Thoracic aorta (tissue), 2 donors: Measurements from ENCODE around the gene ARHGAP22. TPM values are rescaled to one million over a fixed set of nuclear protein-coding genes. Genes with fewer than 3 reads are reported as not detected.

Experiments used
- ATAC-seq: fragments of 150-250 bp; one replicate; pipeline ENCODE4 v1.8.0; 2017; ENCODE audit warnings: low read depth; ENCODE audit not compliant: insufficient number of reproducible peaks, low FRiP score
- DNase-seq: peaks from one replicate; pipeline ENCODE4 v3.0.0-alpha.2; 2020; ENCODE audit warnings: low spot score
- H3K27ac ChIP-seq, 2 donors: fragments of 200-600 bp; sonication (generic); 1 replicate in 1 of 2; 2 replicates in 1 of 2; pipeline ENCODE4 v1.5.1; 2016; ENCODE audit warnings: mild to moderate bottlenecking in 2 of 2, moderate library complexity in 2 of 2
- H3K27me3 ChIP-seq: fragments of 200-600 bp; sonication (generic); replicated peaks from 2 replicates; pipeline ENCODE4 v1.6.0; 2016; ENCODE audit warnings: mild to moderate bottlenecking; ENCODE audit not compliant: insufficient read depth
- H3K36me3 ChIP-seq: fragments of 200-600 bp; sonication (generic); one replicate; pipeline ENCODE4 v1.5.1; 2016
- H3K4me1 ChIP-seq, 2 donors: fragments of 200-600 bp; sonication (generic); 1 replicate in 1 of 2; 2 replicates in 1 of 2; pipeline versions ENCODE4 v1.5.1 to v1.6.0; 2016; ENCODE audit warnings: low read depth in 2 of 2, mild to moderate bottlenecking in 1 of 2; ENCODE audit not compliant: control insufficient read depth in 1 of 2
- H3K4me3 ChIP-seq: fragments of 200-600 bp; sonication (generic); 2 replicates; pipeline ENCODE4 v1.5.1; 2016; ENCODE audit warnings: mild to moderate bottlenecking
- H3K9me3 ChIP-seq: fragments of 200-600 bp; sonication (generic); 2 replicates; pipeline ENCODE4 v1.5.1; 2016
- CTCF ChIP-seq: fragments of 200-600 bp; sonication (generic); IDR thresholded peaks from one replicate; pipeline ENCODE4 v1.5.1; 2019; ENCODE audit warnings: antibody characterized with exemption
- total RNA-seq, 2 donors: library from RNA; depleted of rRNA; stranded (reverse); fragments of >200 nt; gene quantifications; one replicate each; pipeline versions ENCODE4 v1.1.0 to v1.2.3, GENCODE V29; 2016

Gene ARHGAP22
- total RNA-seq, 2 donors from 2014 or later: 15.4 to 24.8 TPM

- H3K27me3 ChIP-seq: no peaks in the 10 kb centered on the region
- peaks cover 6 to 25% of the 10 kb centered on the region in 2 donors for H3K4me1 ChIP-seq
- no peaks in the 10 kb centered on the region for H3K9me3 ChIP-seq
- no peak for TF ChIP-seq CTCF
- no peak for DNase-seq
- no peaks in the 10 kb centered on the region for H3K36me3 ChIP-seq
- peak overlapping the region; percentile 19 to 27 for H3K27ac ChIP-seq
- no peak overlapping the region for H3K4me3 ChIP-seq
- ATAC-seq: no peak
These were observed 5.2 kb upstream of the ARHGAP22 start for GRCh38 chr10:48609899-48610584.

- H3K27ac ChIP-seq: no peak overlapping the region
- no peak for ATAC-seq
- no peaks in the 10 kb centered on the region for H3K9me3 ChIP-seq
- H3K4me3 ChIP-seq: no peak overlapping the region
- peaks cover 6 to 29% of the 10 kb centered on the region in 2 donors for H3K4me1 ChIP-seq
- H3K36me3 ChIP-seq: no peaks in the 10 kb centered on the region
- no peak for DNase-seq
- H3K27me3 ChIP-seq: no peaks in the 10 kb centered on the region
- no peak for TF ChIP-seq CTCF
These were observed 4.6 kb upstream of the ARHGAP22 start for GRCh38 chr10:48609441-48609840.

GRCh38 chr10:48608976-48609375 lies 4.1 kb upstream of the ARHGAP22 start:
- Histone ChIP-seq H3K4me3 (no peak overlapping the region), H3K27ac (no peak overlapping the region), H3K36me3 (no peaks in the 10 kb centered on the region), H3K4me1 (peaks cover 6 to 34% of the 10 kb centered on the region in 2 donors), H3K9me3 (no peaks in the 10 kb centered on the region), H3K27me3 (no peaks in the 10 kb centered on the region)
- ATAC-seq (no peak), DNase-seq (no peak)
- no peak for TF ChIP-seq CTCF

GRCh38 chr10:48608279-48608681 lies 3.4 kb upstream of the ARHGAP22 start:
- Histone ChIP-seq H3K4me3 (no peak overlapping the region), H3K4me1 (peaks cover 6 to 37% of the 10 kb centered on the region in 2 donors), H3K9me3 (no peaks in the 10 kb centered on the region), H3K36me3 (no peaks in the 10 kb centered on the region), H3K27me3 (no peaks in the 10 kb centered on the region), H3K27ac (peak overlapping the region in 1 of 2 donors; percentile 58)
- TF ChIP-seq CTCF: peak; percentile 35
- ATAC-seq (no peak), DNase-seq (no peak)

- H3K9me3 ChIP-seq: no peaks in the 10 kb centered on the region
- H3K27ac ChIP-seq: peak overlapping the region in 1 of 2 donors; percentile 58
- H3K4me3 ChIP-seq: no peak overlapping the region
- DNase-seq (no peak), ATAC-seq (no peak)
- no peaks in the 10 kb centered on the region for H3K36me3 ChIP-seq
- H3K27me3 ChIP-seq: no peaks in the 10 kb centered on the region
- TF ChIP-seq CTCF: no peak
- peaks cover 6 to 37% of the 10 kb centered on the region in 2 donors for H3K4me1 ChIP-seq
These were observed 2.7 kb upstream of the ARHGAP22 start for GRCh38 chr10:48607356-48608278.
